BJ (cell line): ENCODE measurements around the gene OPN5. TPM values are rescaled to one million over a fixed set of nuclear protein-coding genes. Genes with fewer than 3 reads are reported as not detected.

ENCODE experiments used
- CTCF ChIA-PET: fragments of 350-600 bp; formaldehyde crosslinking; extraction: SDS; loops from one replicate; lab custom pipeline; 2021; ENCODE audit warnings: antibody characterized with exemption, inconsistent platforms; lab: Yijun Ruan, JAX
- POLR2A ChIA-PET: fragments of 300-600 bp; sonication (Branson Sonifier 250); formaldehyde crosslinking; extraction: SDS; loops from one replicate; lab custom pipeline; 2021; ENCODE audit warnings: antibody characterized with exemption; lab: Charles Lee
- DNase-seq: peaks from one replicate; pipeline ENCODE4 v3.0.0-alpha.2; 2011; ENCODE audit warnings: low read depth
- H3K27me3 ChIP-seq: 2 replicates; pipeline ENCODE4 v1.6.0; 2011; ENCODE audit warnings: low read length; ENCODE audit not compliant: control insufficient read depth, insufficient read depth
- H3K36me3 ChIP-seq: 2 replicates; pipeline ENCODE4 v1.5.1; 2011; ENCODE audit warnings: low read length; ENCODE audit not compliant: control insufficient read depth, insufficient read depth
- H3K4me3 ChIP-seq: 2 replicates; pipeline ENCODE4 v1.5.1; 2011; ENCODE audit warnings: low read depth, mild to moderate bottlenecking, control low read depth, low read length
- polyA plus RNA-seq: library from polyadenylated mRNA; depleted of rRNA; stranded (reverse); fragments of >200 nt; gene quantifications from 2 replicates; pipeline ENCODE4 v1.2.3, GENCODE V29; 2011
- TF ChIP-seq, protein P1 (sequence below): IDR thresholded peaks from 2 replicates; pipeline ENCODE4 v1.5.1; 2011; ENCODE audit warnings: low read depth, mild to moderate bottlenecking, control low read depth, inconsistent platforms, low read length, moderate library complexity; ENCODE audit not compliant: insufficient read depth

OPN5 gene
- polyA plus RNA-seq, 1 experiment, result not detected

DNA sequence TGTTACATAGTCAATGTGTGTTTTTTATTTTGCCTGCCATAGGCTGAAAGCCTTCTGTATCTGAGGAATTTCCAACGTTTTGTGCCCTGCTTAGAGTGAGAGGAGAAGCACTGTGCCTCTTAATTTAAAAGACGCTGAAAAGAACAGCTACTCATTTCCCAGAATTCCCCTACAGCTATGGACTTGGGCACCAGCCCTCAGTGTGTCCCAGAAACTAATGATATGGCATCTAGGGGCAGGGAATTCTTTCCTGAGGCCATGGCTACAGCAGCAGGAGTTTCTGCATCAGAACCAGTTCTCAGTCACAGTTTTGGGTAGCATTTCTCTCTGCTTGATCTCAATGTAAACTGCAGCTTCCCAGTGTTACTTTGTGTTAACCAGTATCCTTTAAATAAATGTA, 20.2 kb downstream of the OPN5 start:
- H3K27me3 ChIP-seq, result no peaks in the 10 kb centered on the region
- DNase-seq, result no peak
- no peak overlapping the region for H3K4me3 ChIP-seq
- POLR2A ChIA-PET, result no interaction called here
- CTCF ChIA-PET, result interaction anchor here (5.7 kb wide), 1 partner anchor 13 kb away, joined by 33 read pairs; no protein-coding TSS in a partner anchor
- no peaks in the 10 kb centered on the region for H3K36me3 ChIP-seq
- TF ChIP-seq, protein P1, sequence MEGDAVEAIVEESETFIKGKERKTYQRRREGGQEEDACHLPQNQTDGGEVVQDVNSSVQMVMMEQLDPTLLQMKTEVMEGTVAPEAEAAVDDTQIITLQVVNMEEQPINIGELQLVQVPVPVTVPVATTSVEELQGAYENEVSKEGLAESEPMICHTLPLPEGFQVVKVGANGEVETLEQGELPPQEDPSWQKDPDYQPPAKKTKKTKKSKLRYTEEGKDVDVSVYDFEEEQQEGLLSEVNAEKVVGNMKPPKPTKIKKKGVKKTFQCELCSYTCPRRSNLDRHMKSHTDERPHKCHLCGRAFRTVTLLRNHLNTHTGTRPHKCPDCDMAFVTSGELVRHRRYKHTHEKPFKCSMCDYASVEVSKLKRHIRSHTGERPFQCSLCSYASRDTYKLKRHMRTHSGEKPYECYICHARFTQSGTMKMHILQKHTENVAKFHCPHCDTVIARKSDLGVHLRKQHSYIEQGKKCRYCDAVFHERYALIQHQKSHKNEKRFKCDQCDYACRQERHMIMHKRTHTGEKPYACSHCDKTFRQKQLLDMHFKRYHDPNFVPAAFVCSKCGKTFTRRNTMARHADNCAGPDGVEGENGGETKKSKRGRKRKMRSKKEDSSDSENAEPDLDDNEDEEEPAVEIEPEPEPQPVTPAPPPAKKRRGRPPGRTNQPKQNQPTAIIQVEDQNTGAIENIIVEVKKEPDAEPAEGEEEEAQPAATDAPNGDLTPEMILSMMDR, result no peak

DNA sequence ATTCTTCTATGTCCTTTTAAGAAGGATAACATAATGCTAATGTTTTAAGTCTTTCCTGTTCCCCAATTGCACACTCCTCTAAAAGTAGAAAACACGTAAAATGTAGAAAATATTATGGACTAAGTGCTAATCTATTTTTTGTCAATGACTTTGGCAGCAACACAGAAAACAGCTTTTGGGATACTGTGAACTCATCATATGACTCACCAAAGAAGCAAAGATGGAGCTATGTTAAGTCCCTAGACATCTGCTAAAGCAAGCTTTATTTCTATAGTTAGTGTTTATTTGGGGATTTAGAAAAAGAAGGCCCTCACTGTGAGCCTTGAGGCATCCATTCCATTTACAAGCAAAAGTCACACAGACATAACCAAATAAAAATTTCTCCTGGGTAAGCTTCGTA, 23.0 kb downstream of the OPN5 start:
- Histone ChIP-seq H3K36me3 (no peaks in the 10 kb centered on the region), H3K27me3 (no peaks in the 10 kb centered on the region), H3K4me3 (no peak overlapping the region)
- TF ChIP-seq, protein P1, result no peak
- POLR2A ChIA-PET, result interaction anchor here (0.6 kb wide), 2 partner anchors 129 to 235 kb away, joined by 3 read pairs; no protein-coding TSS in a partner anchor
- DNase-seq, result no peak
- CTCF ChIA-PET, result interaction anchor here (1.0 kb wide), 1 partner anchor 960 kb away, joined by 3 read pairs; no protein-coding TSS in a partner anchor

DNA sequence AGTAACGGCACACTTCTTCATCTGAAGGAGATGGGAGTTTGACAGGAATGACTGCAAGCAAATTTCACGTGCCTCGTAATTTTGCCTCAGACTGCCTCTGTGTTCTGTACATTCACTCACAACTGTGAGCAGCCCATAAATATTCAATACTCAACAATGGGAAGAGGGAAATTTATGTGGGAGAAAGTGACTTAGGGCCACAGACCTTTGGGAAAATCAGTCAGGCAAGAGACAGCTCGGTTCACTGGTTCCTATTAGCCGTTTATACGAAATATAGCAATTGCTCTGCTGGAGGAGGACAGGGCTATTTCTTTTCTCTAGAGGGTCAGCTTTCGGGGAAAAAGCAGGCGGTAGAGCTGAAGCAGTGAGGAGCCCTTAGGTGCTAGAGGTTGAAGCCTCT, 28.0 kb downstream of the OPN5 start:
- DNase-seq, result no peak
- POLR2A ChIA-PET, result no interaction called here
- CTCF ChIA-PET, result interaction anchor here (0.9 to 1.4 kb wide), 2 partner anchors 20 to 23 kb away, joined by 3 read pairs; no protein-coding TSS in a partner anchor
- TF ChIP-seq, protein P1, result no peak
- Histone ChIP-seq H3K36me3 (no peaks in the 10 kb centered on the region), H3K4me3 (no peak overlapping the region), H3K27me3 (no peaks in the 10 kb centered on the region)

DNA sequence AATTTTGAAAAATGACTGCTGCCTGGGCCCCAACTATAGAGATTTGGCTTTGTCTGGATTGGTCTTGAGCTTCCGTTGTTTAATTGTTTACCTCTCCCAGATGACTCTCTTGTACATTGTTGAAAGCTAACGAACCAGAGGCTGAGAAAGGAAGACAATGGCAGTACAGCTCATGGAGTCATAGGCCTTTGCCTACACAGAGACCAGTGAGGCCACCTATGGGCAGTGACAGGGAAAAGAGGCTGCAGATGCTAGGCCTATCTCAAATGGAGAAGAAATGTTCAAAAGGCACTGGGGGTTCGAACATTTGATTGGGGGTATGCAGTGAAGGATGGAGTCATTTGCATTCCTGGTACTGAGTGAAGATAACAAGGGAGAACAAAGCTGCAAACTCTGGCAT, 29.1 kb downstream of the OPN5 start:
- TF ChIP-seq, protein P1, result no peak
- no peak overlapping the region for H3K4me3 ChIP-seq
- no peaks in the 10 kb centered on the region for H3K27me3 ChIP-seq
- H3K36me3 ChIP-seq, result no peaks in the 10 kb centered on the region
- ChIA-PET CTCF (interaction anchor here (0.9 to 1.4 kb wide), 2 partner anchors 19 to 24 kb away, joined by 3 read pairs; no protein-coding TSS in a partner anchor), POLR2A (no interaction called here)
- no peak for DNase-seq

DNA sequence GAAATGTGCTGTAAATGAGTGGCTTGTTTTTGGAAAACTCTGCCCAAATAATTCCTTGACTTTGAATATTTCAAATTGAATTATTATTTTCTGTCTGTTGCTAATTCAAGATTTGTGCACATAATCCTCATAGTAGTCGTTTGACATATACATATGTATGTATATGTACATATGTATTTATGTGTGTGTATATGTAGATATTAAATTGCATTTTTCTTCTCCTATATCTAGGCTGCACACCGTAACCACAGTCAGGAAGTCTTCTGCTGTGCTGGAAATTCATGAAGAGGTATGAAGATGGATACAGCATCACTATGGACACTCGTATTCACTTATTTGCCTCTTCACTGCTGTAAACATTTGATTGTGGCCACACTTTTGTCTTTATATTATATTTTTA, 29.6 kb downstream of the OPN5 start:
- no peak for DNase-seq
- TF ChIP-seq, protein P1, result no peak
- POLR2A ChIA-PET, result no interaction called here
- H3K4me3 ChIP-seq, result no peak overlapping the region
- no peaks in the 10 kb centered on the region for H3K27me3 ChIP-seq
- CTCF ChIA-PET, result no interaction called here
- no peaks in the 10 kb centered on the region for H3K36me3 ChIP-seq
